Activated effector memory CD4-positive, alpha-beta T cell treated with Interleukin-2 at 50 U/mL for 16 hours (primary cell): ENCODE results near the gene CFAP410.

ENCODE experiments used
- DNase-seq: peaks from one replicate; pipeline ENCODE4 v3.0.0-alpha.2; 2020

Gene CFAP410

GRCh38 chr21:44329971-44330681, 9.1 kb downstream of the CFAP410 start:
- no peak for DNase-seq

- no peak for DNase-seq
Measured at GRCh38 chr21:44329086-44329889, 9.9 kb downstream of the CFAP410 start.

- no peak for DNase-seq
Measured at GRCh38 chr21:44328242-44328895, 10.8 kb downstream of the CFAP410 start.

- DNase-seq = no peak
Measured at GRCh38 chr21:44327603-44327974, 11.6 kb downstream of the CFAP410 start.

- DNase-seq = no peak
Measured at GRCh38 chr21:44326716-44327602, 12.2 kb downstream of the CFAP410 start.

- no peak for DNase-seq
Measured at GRCh38 chr21:44326272-44326647, 12.9 kb downstream of the CFAP410 start.

- no peak for DNase-seq
Measured at GRCh38 chr21:44325386-44326271, 13.6 kb downstream of the CFAP410 start.

GRCh38 chr21:44324854-44325107, 14.4 kb downstream of the CFAP410 start:
- no peak for DNase-seq

GRCh38 chr21:44324106-44324853, 14.9 kb downstream of the CFAP410 start:
- no peak for DNase-seq

- no peak for DNase-seq
Measured at GRCh38 chr21:44323591-44323990, 15.6 kb downstream of the CFAP410 start.

GRCh38 chr21:44322621-44323325, 16.4 kb downstream of the CFAP410 start:
- no peak for DNase-seq

- no peak for DNase-seq
Measured at GRCh38 chr21:44321846-44322450, 17.2 kb downstream of the CFAP410 start.

GRCh38 chr21:44320847-44321246, 18.3 kb downstream of the CFAP410 start:
- no peak for DNase-seq

- no peak for DNase-seq
Measured at GRCh38 chr21:44319407-44320065, 19.7 kb downstream of the CFAP410 start.

GRCh38 chr21:44318489-44319285, 20.5 kb downstream of the CFAP410 start:
- DNase-seq = no peak

- DNase-seq = no peak
Measured at GRCh38 chr21:44317871-44318270, 21.3 kb downstream of the CFAP410 start.

GRCh38 chr21:44317241-44317782, 21.9 kb downstream of the CFAP410 start:
- no peak for DNase-seq

GRCh38 chr21:44316277-44316900, 22.8 kb downstream of the CFAP410 start:
- no peak for DNase-seq
